Trophoblast cell (in vitro differentiated cells and primary cell): Measurements from ENCODE around the gene ADORA3.

Experiments
- DNase-seq, 2 donors: peaks; one replicate each; pipeline ENCODE4 v3.0.0-alpha.2; 2016
- H2AFZ ChIP-seq: 2 replicates; pipeline ENCODE4 v1.6.1; 2013; ENCODE audit warnings: low read length, moderate library complexity, mild to moderate bottlenecking; ENCODE audit not compliant: insufficient read depth, poor library complexity
- H2AK5ac ChIP-seq: 2 replicates; pipeline ENCODE4 v1.6.1; 2013; ENCODE audit warnings: mild to moderate bottlenecking, low read length
- H2BK120ac ChIP-seq: 2 replicates; pipeline ENCODE4 v1.6.1; 2013; ENCODE audit warnings: low read length, mild to moderate bottlenecking, moderate library complexity; ENCODE audit not compliant: insufficient read depth, poor library complexity
- H2BK12ac ChIP-seq: 2 replicates; pipeline ENCODE4 v1.6.1; 2013; ENCODE audit warnings: mild to moderate bottlenecking, low read length, moderate library complexity
- H2BK5ac ChIP-seq: 2 replicates; pipeline ENCODE4 v1.6.1; 2013; ENCODE audit warnings: low read length, low read depth, moderate library complexity, mild to moderate bottlenecking; ENCODE audit not compliant: poor library complexity
- H3K14ac ChIP-seq: 2 replicates; pipeline ENCODE4 v1.6.1; 2013; ENCODE audit warnings: mild to moderate bottlenecking, low read length
- H3K18ac ChIP-seq: 2 replicates; pipeline ENCODE4 v1.6.1; 2013; ENCODE audit warnings: mild to moderate bottlenecking, low read length
- H3K23ac ChIP-seq: 2 replicates; pipeline ENCODE4 v1.6.1; 2013; ENCODE audit warnings: low read length
- H3K27ac ChIP-seq: 2 replicates; pipeline ENCODE4 v1.5.1; 2013; ENCODE audit warnings: low read depth, mild to moderate bottlenecking, inconsistent platforms, low read length, moderate library complexity
- H3K27me3 ChIP-seq: 2 replicates; pipeline ENCODE4 v1.6.1; 2013; ENCODE audit warnings: inconsistent platforms, mild to moderate bottlenecking, low read length, moderate library complexity; ENCODE audit not compliant: insufficient read depth
- H3K36me3 ChIP-seq, 2 experiments: 1 replicate in 1 of 2; 2 replicates in 1 of 2; pipeline ENCODE4 v1.6.1; 2013; ENCODE audit warnings: low read length in 2 of 2, mild to moderate bottlenecking in 2 of 2, moderate library complexity in 1 of 2; ENCODE audit not compliant: insufficient read depth in 2 of 2, control insufficient read depth in 1 of 2
- H3K4ac ChIP-seq: 2 replicates; pipeline ENCODE4 v1.6.1; 2013; ENCODE audit warnings: low read depth, mild to moderate bottlenecking, low read length, moderate library complexity
- H3K4me1 ChIP-seq, 2 experiments: 1 replicate in 1 of 2; 2 replicates in 1 of 2; pipeline ENCODE4 v1.6.1; 2013; ENCODE audit warnings: low read length in 2 of 2, mild to moderate bottlenecking in 2 of 2, moderate library complexity in 1 of 2; ENCODE audit not compliant: insufficient read depth in 2 of 2, control insufficient read depth in 1 of 2
- H3K4me2 ChIP-seq: 2 replicates; pipeline ENCODE4 v1.6.1; 2013; ENCODE audit warnings: inconsistent platforms, mild to moderate bottlenecking, low read length, moderate library complexity
- H3K4me3 ChIP-seq: 2 replicates; pipeline ENCODE4 v1.5.1; 2013; ENCODE audit warnings: mild to moderate bottlenecking, low read depth, low read length, inconsistent platforms
- H3K79me1 ChIP-seq: one replicate; pipeline ENCODE4 v1.6.1; 2013; ENCODE audit warnings: low read length
- H3K79me2 ChIP-seq: 2 replicates; pipeline ENCODE4 v1.6.1; 2013; ENCODE audit warnings: low read length, mild to moderate bottlenecking; ENCODE audit not compliant: control insufficient read depth, insufficient read depth, poor library complexity
- H3K9ac ChIP-seq: 2 replicates; pipeline ENCODE4 v1.6.1; 2013; ENCODE audit warnings: mild to moderate bottlenecking, low read length
- H3K9me3 ChIP-seq: 2 replicates; pipeline ENCODE4 v1.6.1; 2013; ENCODE audit warnings: low read depth, mild to moderate bottlenecking, control low read depth, inconsistent platforms, low read length; ENCODE audit not compliant: insufficient read depth
- H4K12ac ChIP-seq: 2 replicates; pipeline ENCODE4 v1.6.1; 2013; ENCODE audit warnings: low read depth, mild to moderate bottlenecking, low read length, moderate library complexity
- H4K8ac ChIP-seq: 2 replicates; pipeline ENCODE4 v1.6.1; 2013; ENCODE audit warnings: low read depth, mild to moderate bottlenecking, low read length, moderate library complexity
- H4K91ac ChIP-seq: one replicate; pipeline ENCODE4 v1.6.1; 2013; ENCODE audit warnings: low read depth, mild to moderate bottlenecking, low read length, moderate library complexity
- WGBS: extraction: QIAGEN DNeasy Blood & Tissue Kit; methylation state at CpG from one replicate; pipeline ENCODE4 v1.1.7; 2013; ENCODE audit warnings: missing lambda C conversion rate; ENCODE audit not compliant: insufficient read length, insufficient coverage; ENCODE audit errors: extremely low coverage; 5-methylcytosine and 5-hydroxymethylcytosine counted together

The ADORA3 gene

DNA sequence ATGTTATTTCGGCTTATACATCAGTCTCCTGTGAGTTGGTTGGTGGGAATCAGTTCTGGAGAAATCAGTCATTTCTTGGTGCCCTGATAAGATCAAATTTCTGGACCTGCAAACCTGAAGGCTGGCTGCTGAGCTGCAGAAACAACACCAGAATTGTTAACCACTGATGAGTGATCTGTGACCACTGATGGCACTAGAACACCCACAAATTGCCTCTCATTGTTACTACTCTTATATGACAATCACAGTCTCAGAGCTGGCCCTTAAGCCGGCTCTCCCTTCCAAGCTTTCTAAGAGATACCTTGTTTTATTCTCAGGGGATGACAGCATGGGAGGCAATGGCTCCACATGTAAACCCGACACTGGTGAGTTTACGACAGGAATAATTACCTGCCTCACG is 27.7 kb downstream of the ADORA3 start:
- Histone ChIP-seq H3K79me2 (no peaks in the 10 kb centered on the region), H3K4me3 (no peak overlapping the region), H2AK5ac (no peak overlapping the region), H3K23ac (peak overlapping the region; percentile 50), H2BK12ac (no peak overlapping the region), H2BK5ac (no peak overlapping the region), H3K4me1 (peaks cover 0 to 3% of the 10 kb centered on the region in 2 experiments), H4K91ac (no peak overlapping the region), H3K18ac (no peak overlapping the region), H2AFZ (no peak overlapping the region), H3K14ac (no peak overlapping the region), H3K4ac (no peak overlapping the region), H3K4me2 (no peak overlapping the region), H4K12ac (no peak overlapping the region), H3K9me3 (no peaks in the 10 kb centered on the region), H3K27me3 (no peaks in the 10 kb centered on the region), H3K9ac (no peak overlapping the region), H2BK120ac (no peak overlapping the region), H3K36me3 (no peaks in the 10 kb centered on the region), H3K27ac (no peak overlapping the region), H3K79me1 (no peaks in the 10 kb centered on the region), H4K8ac (no peak overlapping the region)
- DNase-seq = no peak
- no CpG with 5 or more reads among the region's 5 CpGs for WGBS

DNA sequence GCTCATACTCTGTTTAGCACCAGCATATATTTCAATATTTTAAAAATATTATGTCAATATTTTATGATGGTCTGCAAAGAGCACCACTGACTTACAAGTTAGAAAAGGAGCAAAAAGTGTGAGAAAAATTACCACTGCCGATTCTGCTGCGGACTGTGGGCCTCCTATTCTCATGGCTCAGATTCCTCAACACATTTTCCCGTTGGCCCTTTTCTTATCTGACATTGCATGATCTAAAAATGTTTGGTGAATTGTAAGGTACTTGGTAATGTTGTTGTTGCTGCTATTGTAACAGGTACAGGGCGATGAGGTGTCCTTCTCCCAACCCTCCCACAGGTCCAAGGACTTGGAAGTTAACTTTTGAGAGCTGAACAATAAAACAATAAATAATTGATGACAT is 28.9 kb downstream of the ADORA3 start:
- H3K23ac ChIP-seq = no peak overlapping the region
- no peak overlapping the region for H4K8ac ChIP-seq
- H3K9ac ChIP-seq = no peak overlapping the region
- no peak overlapping the region for H4K91ac ChIP-seq
- no peak overlapping the region for H3K4me3 ChIP-seq
- H3K27me3 ChIP-seq = no peaks in the 10 kb centered on the region
- H4K12ac ChIP-seq = no peak overlapping the region
- no peak overlapping the region for H3K4me2 ChIP-seq
- no peak overlapping the region for H2BK5ac ChIP-seq
- H2BK12ac ChIP-seq = no peak overlapping the region
- no peaks in the 10 kb centered on the region for H3K79me1 ChIP-seq
- no peak overlapping the region for H2AK5ac ChIP-seq
- no peaks in the 10 kb centered on the region for H3K9me3 ChIP-seq
- H3K4me1 ChIP-seq = peaks cover 0 to 3% of the 10 kb centered on the region in 2 experiments
- H2BK120ac ChIP-seq = no peak overlapping the region
- no peak overlapping the region for H3K14ac ChIP-seq
- H3K4ac ChIP-seq = no peak overlapping the region
- DNase-seq = peak; percentile 56 to 73
- no CpG with 5 or more reads among the region's 4 CpGs for WGBS
- H2AFZ ChIP-seq = no peak overlapping the region
- H3K18ac ChIP-seq = no peak overlapping the region
- peaks cover 0 to 2% of the 10 kb centered on the region in 2 experiments for H3K36me3 ChIP-seq
- H3K27ac ChIP-seq = no peak overlapping the region
- no peaks in the 10 kb centered on the region for H3K79me2 ChIP-seq

DNA sequence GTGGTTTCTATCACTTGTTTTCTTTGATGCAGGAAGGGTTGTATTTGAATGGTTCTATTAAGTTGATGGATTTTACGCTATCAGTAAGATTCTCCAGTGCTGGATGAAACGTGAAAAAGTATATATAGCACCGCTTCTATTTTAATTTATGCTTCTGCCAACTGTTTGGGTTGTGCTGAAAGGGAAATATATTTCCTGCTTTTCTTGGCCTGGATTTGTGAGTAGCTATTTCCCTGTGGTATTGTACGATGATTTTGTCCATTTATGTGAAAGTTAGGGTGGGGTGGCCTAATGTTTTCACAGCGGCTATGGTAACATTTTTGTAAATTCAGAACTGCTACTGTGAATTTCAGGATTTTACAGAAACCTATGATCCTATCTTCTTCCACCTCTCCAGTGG is 29.3 kb downstream of the ADORA3 start:
- Histone ChIP-seq H3K23ac (no peak overlapping the region), H2AK5ac (no peak overlapping the region), H2AFZ (no peak overlapping the region), H3K4ac (no peak overlapping the region), H3K27ac (no peak overlapping the region), H4K8ac (no peak overlapping the region), H3K4me1 (peaks cover 0 to 3% of the 10 kb centered on the region in 2 experiments), H3K36me3 (peaks cover 0 to 2% of the 10 kb centered on the region in 2 experiments), H2BK120ac (no peak overlapping the region), H3K27me3 (no peaks in the 10 kb centered on the region), H3K79me2 (no peaks in the 10 kb centered on the region), H3K4me2 (no peak overlapping the region), H2BK12ac (no peak overlapping the region), H3K9me3 (no peaks in the 10 kb centered on the region), H3K9ac (no peak overlapping the region), H4K91ac (no peak overlapping the region), H3K79me1 (no peaks in the 10 kb centered on the region), H3K14ac (no peak overlapping the region), H3K18ac (no peak overlapping the region), H4K12ac (no peak overlapping the region), H3K4me3 (no peak overlapping the region), H2BK5ac (no peak overlapping the region)
- DNase-seq = no peak
- no CpG with 5 or more reads among the region's 5 CpGs for WGBS

DNA sequence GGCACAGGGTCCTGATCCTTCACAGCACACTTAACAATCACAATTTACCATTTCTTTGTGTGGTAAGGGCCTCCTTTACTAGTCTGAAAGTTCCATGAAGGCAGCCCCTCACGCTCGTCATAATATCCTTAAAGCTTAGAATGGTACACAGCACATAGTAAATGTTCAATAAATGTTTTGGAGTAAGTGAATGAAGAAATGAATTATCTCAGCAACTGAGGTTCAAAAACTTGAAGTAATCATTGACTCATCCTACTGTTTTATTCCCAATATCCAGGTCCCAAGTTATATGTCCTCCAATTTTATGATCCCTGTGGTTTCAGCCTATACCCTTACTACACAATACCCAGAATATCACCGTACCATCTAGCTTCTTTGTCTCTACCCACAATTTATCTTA is 31.9 kb downstream of the ADORA3 start:
- no CpG with 5 or more reads among the region's 3 CpGs for WGBS
- no peak overlapping the region for H4K91ac ChIP-seq
- H3K4me2 ChIP-seq = no peak overlapping the region
- no peak overlapping the region for H3K9ac ChIP-seq
- no peak overlapping the region for H3K27ac ChIP-seq
- H3K36me3 ChIP-seq = peaks cover 0 to 5% of the 10 kb centered on the region in 2 experiments
- H3K4me1 ChIP-seq = peaks cover 0 to 3% of the 10 kb centered on the region in 2 experiments
- H2AFZ ChIP-seq = no peak overlapping the region
- no peak overlapping the region for H4K8ac ChIP-seq
- H3K27me3 ChIP-seq = no peaks in the 10 kb centered on the region
- DNase-seq = no peak
- H4K12ac ChIP-seq = no peak overlapping the region
- no peak overlapping the region for H2AK5ac ChIP-seq
- H2BK5ac ChIP-seq = no peak overlapping the region
- H3K4ac ChIP-seq = no peak overlapping the region
- no peak overlapping the region for H3K23ac ChIP-seq
- no peaks in the 10 kb centered on the region for H3K79me2 ChIP-seq
- H3K18ac ChIP-seq = no peak overlapping the region
- H3K79me1 ChIP-seq = no peaks in the 10 kb centered on the region
- H3K14ac ChIP-seq = no peak overlapping the region
- no peak overlapping the region for H2BK120ac ChIP-seq
- H3K9me3 ChIP-seq = no peaks in the 10 kb centered on the region
- H3K4me3 ChIP-seq = no peak overlapping the region
- no peak overlapping the region for H2BK12ac ChIP-seq
